H1 (cell line): Measurements from ENCODE around the gene PSPN.

Source experiments
- CBX8 ChIP-seq: fragments of 300-800, 300-1000 bp; sonication (generic); IDR thresholded peaks from 2 replicates; pipeline ENCODE4 v1.7.1; 2016; ENCODE audit warnings: low read depth, low read length, borderline replicate concordance
- CHD1 ChIP-seq: IDR thresholded peaks from 2 replicates; pipeline ENCODE4 v1.6.1; 2012; ENCODE audit warnings: low read depth, low read length, improper control_type of control experiment
- CTCF ChIP-seq, 3 experiments: IDR thresholded peaks; 1 replicate in 2 of 3; 2 replicates in 1 of 3; pipeline versions ENCODE4 v1.5.1 to v1.6.1; 2011; ENCODE audit warnings: low read length in 3 of 3, mild to moderate bottlenecking in 3 of 3, inconsistent platforms in 2 of 3, low read depth in 1 of 3, moderate library complexity in 1 of 3; ENCODE audit not compliant: insufficient read depth in 1 of 3; ENCODE audit errors: control extremely low read depth in 1 of 3
- EP300 ChIP-seq, 2 experiments: IDR thresholded peaks; 1 replicate in 1 of 2; 2 replicates in 1 of 2; pipeline ENCODE4 v1.6.1; 2011 to 2012; ENCODE audit warnings: low read depth in 2 of 2, low read length in 2 of 2, mild to moderate bottlenecking in 2 of 2, borderline replicate concordance in 1 of 2, inconsistent platforms in 1 of 2, moderate library complexity in 1 of 2
- EZH2 ChIP-seq: fragments of 200-600 bp; sonication (generic); IDR thresholded peaks from 2 replicates; pipeline ENCODE4 v1.7.1; 2012; ENCODE audit warnings: low read depth, mild to moderate bottlenecking, moderate library complexity, low read length, inconsistent platforms; ENCODE audit not compliant: severe bottlenecking
- JUN ChIP-seq: IDR thresholded peaks from 2 replicates; pipeline ENCODE4 v1.6.1; 2011; ENCODE audit warnings: low read depth, mild to moderate bottlenecking, improper control_type of control experiment, low read length
- POLR2A ChIP-seq, 2 experiments: IDR thresholded peaks; 1 replicate in 1 of 2; 2 replicates in 1 of 2; pipeline ENCODE4 v1.6.1; 2011; ENCODE audit warnings: low read depth in 2 of 2, low read length in 2 of 2, mild to moderate bottlenecking in 2 of 2; ENCODE audit errors: control extremely low read depth in 1 of 2
- POLR2AphosphoS5 ChIP-seq: IDR thresholded peaks from 2 replicates; pipeline ENCODE4 v1.6.1; 2011; ENCODE audit warnings: low read depth, low read length
- RNF2 ChIP-seq: fragments of 200-900, 300-1000 bp; sonication (generic); IDR thresholded peaks from 2 replicates; pipeline ENCODE4 v1.7.1; 2016; ENCODE audit warnings: borderline replicate concordance, low read depth, mild to moderate bottlenecking, antibody characterized with exemption, low read length; ENCODE audit not compliant: poor library complexity, severe bottlenecking; ENCODE audit errors: missing control alignments
- SAP30 ChIP-seq: fragments of 300-600 bp; sonication (generic); IDR thresholded peaks from 2 replicates; pipeline ENCODE4 v1.7.1; 2012; ENCODE audit warnings: low read length, moderate library complexity, mild to moderate bottlenecking, inconsistent platforms; ENCODE audit not compliant: insufficient read depth, insufficient replicate concordance
- TAF7 ChIP-seq: optimal IDR thresholded peaks from 2 replicates; pipeline ENCODE3; 2011; ENCODE audit warnings: low read depth, mild to moderate bottlenecking, inconsistent platforms, low read length, moderate library complexity, borderline replicate concordance

GRCh38 chr19:6394831-6395230 lies 19.1 kb upstream of the PSPN start:
- TF ChIP-seq CTCF (IDR thresholded peaks at IDR 0.05; ENCODE audit: control extremely low read depth in 1 of 3, insufficient read depth in 1 of 3, low read depth in 1 of 3, low read length in 3 of 3) (no peak), POLR2AphosphoS5 (no peak), POLR2A (IDR thresholded peaks at IDR 0.05; ENCODE audit: control extremely low read depth in 1 of 2, low read depth in 2 of 2, low read length in 2 of 2) (no peak), CBX8 (no peak), SAP30 (no peak), RNF2 (no peak), EZH2 (no peak), TAF7 (no peak), JUN (no peak), CHD1 (no peak), EP300 (IDR thresholded peaks at IDR 0.05; ENCODE audit: borderline replicate concordance in 1 of 2, low read depth in 2 of 2, low read length in 2 of 2) (no peak)
